Nephron progenitor cell (in vitro differentiated cells): ENCODE data around the gene UBE2D2.

Experiments used
- DNase-seq: peaks from one replicate; pipeline ENCODE4 v3.0.0; 2021
- H3K27ac Mint-ChIP-seq: 2 replicates; pipeline ENCODE4 v1.8.0; 2021; ENCODE audit warnings: mild to moderate bottlenecking, moderate library complexity, mixed read lengths
- H3K27me3 Mint-ChIP-seq: 2 replicates; pipeline ENCODE4 v1.8.0; 2021; ENCODE audit warnings: mild to moderate bottlenecking, low read depth, mixed read lengths; ENCODE audit not compliant: poor library complexity
- H3K36me3 Mint-ChIP-seq: 2 replicates; pipeline ENCODE4 v1.8.0; 2021; ENCODE audit warnings: low read depth, mixed read lengths
- H3K4me1 Mint-ChIP-seq: 2 replicates; pipeline ENCODE4 v1.8.0; 2021; ENCODE audit warnings: mixed read lengths
- H3K4me3 Mint-ChIP-seq: 2 replicates; pipeline ENCODE4 v1.8.0; 2021; ENCODE audit warnings: mild to moderate bottlenecking, moderate library complexity, mixed read lengths
- H3K9me3 Mint-ChIP-seq: 2 replicates; pipeline ENCODE4 v1.8.0; 2021; ENCODE audit warnings: mild to moderate bottlenecking, moderate library complexity, mixed read lengths
- TF ChIP-seq, protein P1 (sequence below): fragments of 200-600 bp; sonication (generic); IDR thresholded peaks from 2 replicates; pipeline ENCODE4 v1.5.0; 2021; ENCODE audit warnings: antibody characterized with exemption

The UBE2D2 gene

GRCh38 chr5:139663207-139664085 is 102.3 kb downstream of the UBE2D2 start:
- no peaks in the 10 kb centered on the region for H3K27me3 Mint-ChIP-seq
- no peak overlapping the region for H3K27ac Mint-ChIP-seq

GRCh38 chr5:139664086-139664693 is 103.1 kb downstream of the UBE2D2 start:
- Mint-ChIP-seq H3K9me3 (no peaks in the 10 kb centered on the region), H3K27me3 (no peaks in the 10 kb centered on the region), H3K36me3 (no peaks in the 10 kb centered on the region), H3K27ac (no peak overlapping the region), H3K4me1 (peaks cover 86% of the 10 kb centered on the region), H3K4me3 (no peak overlapping the region)
- TF ChIP-seq, protein P1, sequence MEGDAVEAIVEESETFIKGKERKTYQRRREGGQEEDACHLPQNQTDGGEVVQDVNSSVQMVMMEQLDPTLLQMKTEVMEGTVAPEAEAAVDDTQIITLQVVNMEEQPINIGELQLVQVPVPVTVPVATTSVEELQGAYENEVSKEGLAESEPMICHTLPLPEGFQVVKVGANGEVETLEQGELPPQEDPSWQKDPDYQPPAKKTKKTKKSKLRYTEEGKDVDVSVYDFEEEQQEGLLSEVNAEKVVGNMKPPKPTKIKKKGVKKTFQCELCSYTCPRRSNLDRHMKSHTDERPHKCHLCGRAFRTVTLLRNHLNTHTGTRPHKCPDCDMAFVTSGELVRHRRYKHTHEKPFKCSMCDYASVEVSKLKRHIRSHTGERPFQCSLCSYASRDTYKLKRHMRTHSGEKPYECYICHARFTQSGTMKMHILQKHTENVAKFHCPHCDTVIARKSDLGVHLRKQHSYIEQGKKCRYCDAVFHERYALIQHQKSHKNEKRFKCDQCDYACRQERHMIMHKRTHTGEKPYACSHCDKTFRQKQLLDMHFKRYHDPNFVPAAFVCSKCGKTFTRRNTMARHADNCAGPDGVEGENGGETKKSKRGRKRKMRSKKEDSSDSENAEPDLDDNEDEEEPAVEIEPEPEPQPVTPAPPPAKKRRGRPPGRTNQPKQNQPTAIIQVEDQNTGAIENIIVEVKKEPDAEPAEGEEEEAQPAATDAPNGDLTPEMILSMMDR, result no peak
- DNase-seq, result no peak

More at GRCh38 chr5:139663207-139664085, 102.3 kb downstream of the UBE2D2 start:
- TF ChIP-seq, protein P1, result no peak
- DNase-seq, result no peak
- Mint-ChIP-seq H3K9me3 (no peaks in the 10 kb centered on the region), H3K36me3 (no peaks in the 10 kb centered on the region), H3K4me1 (peaks cover 86% of the 10 kb centered on the region), H3K4me3 (no peak overlapping the region)

GRCh38 chr5:139664727-139665351 is 103.7 kb downstream of the UBE2D2 start:
- TF ChIP-seq, protein P1, result no peak
- Mint-ChIP-seq H3K36me3 (no peaks in the 10 kb centered on the region), H3K4me3 (no peak overlapping the region), H3K9me3 (no peaks in the 10 kb centered on the region), H3K27me3 (no peaks in the 10 kb centered on the region), H3K27ac (no peak overlapping the region), H3K4me1 (peaks cover 88% of the 10 kb centered on the region)
- no peak for DNase-seq

GRCh38 chr5:139665626-139666025 is 104.5 kb downstream of the UBE2D2 start:
- no peaks in the 10 kb centered on the region for H3K36me3 Mint-ChIP-seq
- TF ChIP-seq, protein P1, result no peak

DNA sequence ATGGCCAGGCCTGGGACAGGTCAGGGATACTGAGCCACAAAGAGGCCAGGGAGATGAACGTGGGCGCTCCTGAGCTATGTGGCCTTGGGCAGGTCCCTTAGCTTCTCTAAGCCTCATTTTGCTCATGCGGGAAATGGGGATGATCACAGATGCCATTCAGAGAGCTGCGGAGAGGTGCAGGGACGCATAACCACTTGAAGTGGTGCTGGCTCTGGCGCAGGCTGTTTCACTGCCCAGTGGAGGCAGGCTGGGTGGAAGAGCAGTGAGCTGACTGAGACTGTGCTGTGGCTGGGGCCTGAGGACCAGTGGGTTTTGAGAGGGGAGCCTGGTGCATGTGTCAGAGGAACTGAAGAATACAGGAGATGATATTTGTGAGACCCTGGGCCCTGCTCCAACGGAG is 105.4 kb downstream of the UBE2D2 start:
- Mint-ChIP-seq H3K36me3 (no peaks in the 10 kb centered on the region), H3K4me3 (no peak overlapping the region), H3K9me3 (no peaks in the 10 kb centered on the region), H3K4me1 (peaks cover 92% of the 10 kb centered on the region), H3K27ac (peak overlapping the region; percentile 77), H3K27me3 (no peaks in the 10 kb centered on the region)
- TF ChIP-seq, protein P1, result no peak
- no peak for DNase-seq

More at GRCh38 chr5:139665626-139666025, 104.5 kb downstream of the UBE2D2 start:
- Mint-ChIP-seq H3K4me1 (peaks cover 88% of the 10 kb centered on the region), H3K27me3 (no peaks in the 10 kb centered on the region), H3K4me3 (no peak overlapping the region), H3K9me3 (no peaks in the 10 kb centered on the region), H3K27ac (no peak overlapping the region)
- DNase-seq, result no peak
